CD4-positive, CD25-positive, alpha-beta regulatory T cell (primary cell): ENCODE measurements around the gene STK39. TPM values are rescaled to one million over a fixed set of nuclear protein-coding genes. Genes with fewer than 3 reads are reported as not detected.

Experiments used
- ATAC-seq, 2 donors: fragments of 150-1000 bp; cut with Tn5 transposase; one replicate each; pipeline ENCODE4 v1.10.0; 2021; ENCODE audit warnings: low read depth in 2 of 2, moderate number of reproducible peaks in 2 of 2, moderate library complexity in 1 of 2
- DNase-seq, 3 donors: peaks; one replicate each; pipeline versions ENCODE4 v3.0.0 to v3.0.0-alpha.2; 2012 to 2022; ENCODE audit warnings: mixed read lengths in 1 of 3
- H3K27ac ChIP-seq: one replicate; pipeline ENCODE4 v1.7.0; 2013; ENCODE audit warnings: mild to moderate bottlenecking, low read length; ENCODE audit not compliant: insufficient read depth, poor library complexity, severe bottlenecking
- H3K27me3 ChIP-seq: one replicate; pipeline ENCODE4 v1.7.0; 2013; ENCODE audit warnings: low read length; ENCODE audit not compliant: control insufficient read depth, insufficient read depth
- H3K36me3 ChIP-seq: one replicate; pipeline ENCODE4 v1.7.0; 2013; ENCODE audit warnings: mild to moderate bottlenecking, low read length, moderate library complexity; ENCODE audit not compliant: control insufficient read depth, insufficient read depth
- H3K4me1 ChIP-seq: 2 replicates; pipeline ENCODE4 v1.7.0; 2013; ENCODE audit warnings: mild to moderate bottlenecking, low read length; ENCODE audit not compliant: insufficient read depth, control insufficient read depth, poor library complexity, severe bottlenecking
- H3K4me3 ChIP-seq: one replicate; pipeline ENCODE4 v1.7.0; 2013; ENCODE audit warnings: low read depth, mild to moderate bottlenecking, low read length, moderate library complexity
- H3K9me3 ChIP-seq, 2 experiments: 1 replicate in 1 of 2; 2 replicates in 1 of 2; pipeline ENCODE4 v1.7.0; 2013; ENCODE audit warnings: low read length in 2 of 2, mild to moderate bottlenecking in 1 of 2, moderate library complexity in 1 of 2; ENCODE audit not compliant: control insufficient read depth in 2 of 2
- H3K27ac Mint-ChIP-seq, 3 donors: one replicate each; pipeline ENCODE4 v1.8.0; 2020 to 2022; ENCODE audit warnings: mild to moderate bottlenecking in 3 of 3, mixed read lengths in 3 of 3, moderate library complexity in 2 of 3
- H3K27me3 Mint-ChIP-seq: one replicate; pipeline ENCODE4 v1.8.0; 2022; ENCODE audit warnings: mild to moderate bottlenecking, mixed read lengths
- H3K36me3 Mint-ChIP-seq: one replicate; pipeline ENCODE4 v1.8.0; 2020; ENCODE audit warnings: mixed read lengths
- H3K4me1 Mint-ChIP-seq, 4 donors: one replicate each; pipeline ENCODE4 v1.8.0; 2020 to 2022; ENCODE audit warnings: mixed read lengths in 4 of 4, mild to moderate bottlenecking in 1 of 4
- H3K4me3 Mint-ChIP-seq, 4 donors: one replicate each; pipeline ENCODE4 v1.8.0; 2020 to 2022; ENCODE audit warnings: mild to moderate bottlenecking in 4 of 4, mixed read lengths in 4 of 4, moderate library complexity in 3 of 4
- H3K9me3 Mint-ChIP-seq, 7 donors: one replicate each; pipeline ENCODE4 v1.8.0; 2020 to 2022; ENCODE audit warnings: mixed read lengths in 7 of 7, mild to moderate bottlenecking in 3 of 7, moderate library complexity in 2 of 7
- polyA plus RNA-seq, 4 donors: library from polyadenylated mRNA; unstranded; fragments of 300-500 nt; fragmentation: Illumina TruSeq; gene quantifications; one replicate each; pipeline ENCODE4 v1.2.3, GENCODE V29; 2021
- total RNA-seq: library from RNA; stranded (reverse); gene quantifications from one replicate; pipeline ENCODE4 v1.2.3, GENCODE V29; 2022

STK39 gene
- total and polyA plus RNA-seq, 5 donors from 2014 or later = 4.4 to 27.2 (median 7.6) TPM

DNA sequence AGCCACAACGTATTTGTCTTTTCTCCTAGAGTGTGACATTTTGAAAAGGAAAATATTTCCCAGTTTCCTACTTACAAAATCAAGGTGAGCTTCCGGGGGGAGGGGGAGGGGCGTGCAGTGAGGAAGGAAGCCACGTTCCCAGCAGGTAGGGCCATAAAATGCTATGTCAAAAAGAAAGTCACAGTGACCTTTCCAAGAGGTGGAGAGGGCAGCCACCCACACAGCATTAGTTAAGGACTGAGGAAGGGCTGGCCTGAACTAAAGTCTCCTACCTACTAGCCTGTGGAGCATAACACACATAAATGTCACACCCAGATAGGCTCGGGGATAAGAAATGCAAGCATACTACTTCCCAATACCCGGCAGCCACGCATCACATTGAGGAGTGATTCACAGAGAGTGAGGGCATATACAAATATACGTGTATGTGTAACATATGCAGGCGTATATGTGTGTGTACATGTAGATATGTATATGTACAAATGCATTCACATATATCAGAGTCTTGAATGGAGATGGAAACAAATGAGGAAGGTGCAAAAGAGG, 191.1 kb downstream of the STK39 start:
- Histone ChIP-seq H3K36me3 (peaks cover 26% of the 10 kb centered on the region), H3K27ac (no peak overlapping the region), H3K4me3 (no peak overlapping the region), H3K4me1 (no peaks in the 10 kb centered on the region), H3K9me3 (no peaks in the 10 kb centered on the region), H3K27me3 (no peaks in the 10 kb centered on the region)
- Mint-ChIP-seq H3K9me3 (no peaks in the 10 kb centered on the region), H3K4me3 (no peak overlapping the region), H3K4me1 (peaks cover 12 to 26% (median 19%) of the 10 kb centered on the region in 4 donors), H3K27ac (peak overlapping the region in 1 of 3 donors; percentile 52), H3K36me3 (peaks cover 34% of the 10 kb centered on the region), H3K27me3 (no peaks in the 10 kb centered on the region)
- no peak for DNase-seq
- no peak for ATAC-seq

GRCh38 chr2:168054657-168055056, 192.7 kb downstream of the STK39 start:
- H3K4me1 ChIP-seq = no peaks in the 10 kb centered on the region
- H3K36me3 ChIP-seq = peaks cover 27% of the 10 kb centered on the region
- H3K27me3 ChIP-seq = no peaks in the 10 kb centered on the region
- H3K4me3 ChIP-seq = no peak overlapping the region
- ATAC-seq = no peak
- Mint-ChIP-seq H3K9me3 (no peaks in the 10 kb centered on the region), H3K36me3 (peaks cover 26% of the 10 kb centered on the region), H3K27me3 (no peaks in the 10 kb centered on the region), H3K4me3 (peak overlapping the region in 1 of 4 donors; percentile 85), H3K4me1 (peaks cover 12 to 24% (median 16%) of the 10 kb centered on the region in 4 donors), H3K27ac (peak overlapping the region in 1 of 3 donors; percentile 13)
- H3K9me3 ChIP-seq = no peaks in the 10 kb centered on the region
- no peak overlapping the region for H3K27ac ChIP-seq
- DNase-seq = peak in 1 of 3 donors; percentile 14

- Histone ChIP-seq H3K27ac (no peak overlapping the region), H3K4me1 (no peaks in the 10 kb centered on the region), H3K27me3 (no peaks in the 10 kb centered on the region), H3K4me3 (no peak overlapping the region), H3K36me3 (peaks cover 20% of the 10 kb centered on the region), H3K9me3 (no peaks in the 10 kb centered on the region)
- DNase-seq (no peak), ATAC-seq (no peak)
- Mint-ChIP-seq H3K4me1 (peaks cover 15 to 24% (median 17%) of the 10 kb centered on the region in 4 donors), H3K36me3 (peaks cover 31% of the 10 kb centered on the region), H3K4me3 (no peak overlapping the region), H3K27ac (peak overlapping the region in 1 of 3 donors; percentile 28), H3K9me3 (no peaks in the 10 kb centered on the region), H3K27me3 (no peaks in the 10 kb centered on the region)
Measured at GRCh38 chr2:168053676-168054075, 193.7 kb downstream of the STK39 start.

GRCh38 chr2:168052773-168053172, 194.6 kb downstream of the STK39 start:
- H3K27ac ChIP-seq = no peak overlapping the region
- peaks cover 17% of the 10 kb centered on the region for H3K36me3 ChIP-seq
- no peak overlapping the region for H3K27ac Mint-ChIP-seq
- H3K27me3 Mint-ChIP-seq = no peaks in the 10 kb centered on the region
- ATAC-seq (no peak), DNase-seq (no peak)
- peaks cover 17 to 24% (median 19%) of the 10 kb centered on the region in 4 donors for H3K4me1 Mint-ChIP-seq
- no peaks in the 10 kb centered on the region for H3K27me3 ChIP-seq
- H3K9me3 Mint-ChIP-seq = no peaks in the 10 kb centered on the region
- H3K36me3 Mint-ChIP-seq = peaks cover 32% of the 10 kb centered on the region
- H3K4me3 Mint-ChIP-seq = no peak overlapping the region
- H3K4me3 ChIP-seq = no peak overlapping the region
- no peaks in the 10 kb centered on the region for H3K9me3 ChIP-seq
- H3K4me1 ChIP-seq = no peaks in the 10 kb centered on the region

DNA sequence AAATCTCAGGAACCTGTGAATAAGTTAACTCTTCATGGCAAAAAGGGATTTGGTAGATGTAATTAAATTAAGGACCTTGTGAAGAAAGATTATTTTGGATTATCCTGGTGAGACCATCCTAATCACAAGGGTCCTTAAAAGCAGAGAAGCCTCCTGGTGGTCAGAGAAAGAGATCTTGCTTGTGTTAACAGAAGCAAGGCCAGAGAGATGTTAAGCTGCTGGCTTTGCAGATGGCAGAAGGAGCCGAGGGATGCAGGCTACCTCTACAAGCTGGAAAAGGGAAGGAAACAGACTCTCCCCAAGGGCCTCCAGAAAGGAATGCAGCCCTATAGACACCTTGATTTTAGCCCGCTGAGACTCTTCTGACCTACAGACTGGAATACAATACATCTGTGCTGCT, 197.0 kb downstream of the STK39 start:
- DNase-seq (no peak), ATAC-seq (no peak)
- Histone ChIP-seq H3K36me3 (peaks cover 12% of the 10 kb centered on the region), H3K27me3 (no peaks in the 10 kb centered on the region), H3K4me1 (no peaks in the 10 kb centered on the region), H3K27ac (no peak overlapping the region), H3K9me3 (no peaks in the 10 kb centered on the region), H3K4me3 (no peak overlapping the region)
- H3K36me3 Mint-ChIP-seq = peaks cover 44% of the 10 kb centered on the region
- H3K4me1 Mint-ChIP-seq = peaks cover 15 to 23% (median 18%) of the 10 kb centered on the region in 4 donors
- no peaks in the 10 kb centered on the region for H3K9me3 Mint-ChIP-seq
- H3K4me3 Mint-ChIP-seq = no peak overlapping the region
- H3K27ac Mint-ChIP-seq = no peak overlapping the region
- no peaks in the 10 kb centered on the region for H3K27me3 Mint-ChIP-seq

DNA sequence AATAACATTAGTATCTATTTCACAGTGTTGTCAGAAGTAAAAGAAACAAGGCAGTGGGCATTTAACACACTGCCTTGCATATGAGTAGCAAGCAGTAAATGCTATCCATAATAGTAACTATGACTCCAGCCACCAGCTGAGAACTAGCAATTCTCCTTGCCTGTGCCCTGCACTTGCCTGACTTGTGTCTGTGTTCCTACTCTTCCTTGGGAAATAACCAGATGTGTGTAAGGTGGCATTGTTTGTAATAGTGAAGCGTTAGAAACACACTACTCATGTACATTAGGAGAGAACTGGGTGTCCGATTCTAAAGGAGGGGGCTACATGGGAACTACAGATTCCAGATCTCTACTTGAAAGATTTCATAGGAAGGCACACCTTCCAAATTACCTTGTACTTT, 197.8 kb downstream of the STK39 start:
- peak overlapping the region in 1 of 3 donors; percentile 20 for H3K27ac Mint-ChIP-seq
- no peaks in the 10 kb centered on the region for H3K27me3 ChIP-seq
- H3K4me3 ChIP-seq = no peak overlapping the region
- H3K9me3 Mint-ChIP-seq = no peaks in the 10 kb centered on the region
- H3K4me1 ChIP-seq = no peaks in the 10 kb centered on the region
- ATAC-seq = no peak
- DNase-seq = no peak
- H3K27me3 Mint-ChIP-seq = no peaks in the 10 kb centered on the region
- peaks cover 45% of the 10 kb centered on the region for H3K36me3 Mint-ChIP-seq
- peaks cover 8 to 20% (median 15%) of the 10 kb centered on the region in 4 donors for H3K4me1 Mint-ChIP-seq
- no peak overlapping the region for H3K4me3 Mint-ChIP-seq
- H3K27ac ChIP-seq = no peak overlapping the region
- peaks cover 12% of the 10 kb centered on the region for H3K36me3 ChIP-seq
- no peaks in the 10 kb centered on the region for H3K9me3 ChIP-seq

GRCh38 chr2:168047091-168047690, 200.2 kb downstream of the STK39 start:
- Mint-ChIP-seq H3K4me3 (no peak overlapping the region), H3K9me3 (no peaks in the 10 kb centered on the region), H3K27ac (peak overlapping the region in 2 of 3 donors; percentile 10 to 41), H3K27me3 (no peaks in the 10 kb centered on the region), H3K4me1 (peaks cover 17 to 26% (median 23%) of the 10 kb centered on the region in 4 donors), H3K36me3 (peaks cover 41% of the 10 kb centered on the region)
- no peaks in the 10 kb centered on the region for H3K27me3 ChIP-seq
- no peaks in the 10 kb centered on the region for H3K4me1 ChIP-seq
- no peaks in the 10 kb centered on the region for H3K9me3 ChIP-seq
- no peak overlapping the region for H3K27ac ChIP-seq
- no peak for ATAC-seq
- no peak overlapping the region for H3K4me3 ChIP-seq
- peaks cover 12% of the 10 kb centered on the region for H3K36me3 ChIP-seq
- no peak for DNase-seq

DNA sequence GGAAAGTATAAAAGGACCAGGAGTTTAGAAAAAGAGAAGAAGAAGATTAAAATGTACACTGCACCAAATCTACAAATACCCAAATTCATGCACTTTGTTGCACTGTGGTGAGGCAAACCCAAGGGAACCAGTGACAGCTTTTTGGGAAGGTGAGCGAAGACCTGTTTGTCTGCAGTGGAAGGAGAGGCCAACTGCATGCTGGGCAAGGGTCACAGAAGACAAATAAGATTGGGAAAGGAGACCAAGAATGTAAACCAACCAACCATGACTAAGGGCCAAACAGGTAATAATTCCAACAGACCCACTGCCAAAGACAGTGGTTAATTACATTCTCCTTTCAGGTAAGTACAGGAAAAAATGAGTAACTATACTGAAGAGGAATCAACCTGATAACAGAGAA, 202.8 kb downstream of the STK39 start:
- no peaks in the 10 kb centered on the region for H3K9me3 Mint-ChIP-seq
- ATAC-seq = no peak
- Histone ChIP-seq H3K9me3 (no peaks in the 10 kb centered on the region), H3K4me3 (no peak overlapping the region), H3K36me3 (peaks cover under 1% of the 10 kb centered on the region), H3K27me3 (no peaks in the 10 kb centered on the region), H3K4me1 (no peaks in the 10 kb centered on the region), H3K27ac (no peak overlapping the region)
- peaks cover 34% of the 10 kb centered on the region for H3K36me3 Mint-ChIP-seq
- peaks cover 28 to 42% (median 33%) of the 10 kb centered on the region in 4 donors for H3K4me1 Mint-ChIP-seq
- DNase-seq = no peak
- H3K4me3 Mint-ChIP-seq = no peak overlapping the region
- no peak overlapping the region for H3K27ac Mint-ChIP-seq
- H3K27me3 Mint-ChIP-seq = no peaks in the 10 kb centered on the region
